Sigmoid colon (tissue), 7 donors: ENCODE results near the gene F2RL2. TPM values are rescaled to one million over a fixed set of nuclear protein-coding genes. Genes with fewer than 3 reads are reported as not detected.

Source experiments
- DNase-seq: peaks from one replicate; pipeline ENCODE4 v3.0.0-alpha.2; 2019
- H3K27ac ChIP-seq, 4 donors: fragments of 200-600 bp; sonication (generic); one replicate each; pipeline ENCODE4 v1.5.1; 2016 to 2019; ENCODE audit warnings: mild to moderate bottlenecking in 1 of 4
- H3K27me3 ChIP-seq, 3 donors: fragments of 200-600 bp; sonication (generic); one replicate each; pipeline ENCODE4 v1.5.1; 2019; ENCODE audit warnings: mild to moderate bottlenecking in 1 of 3
- H3K36me3 ChIP-seq, 4 donors: fragments of 200-600 bp; sonication (generic); one replicate each; pipeline ENCODE4 v1.5.1; 2016 to 2019
- H3K4me1 ChIP-seq, 4 donors: fragments of 200-600 bp; sonication (generic); one replicate each; pipeline ENCODE4 v1.5.1; 2017 to 2019
- H3K4me3 ChIP-seq, 4 donors: fragments of 200-600 bp; sonication (generic); one replicate each; pipeline ENCODE4 v1.5.1; 2017 to 2019; ENCODE audit warnings: mild to moderate bottlenecking in 2 of 4, moderate library complexity in 1 of 4
- H3K9me3 ChIP-seq, 4 donors: fragments of 200-600 bp in 3 of 4; sonication (generic) in 3 of 4; one replicate each; pipeline versions ENCODE4 v1.5.1 to v1.6.1; 2013 to 2019
- EP300 ChIP-seq, 4 donors: sonication (generic); formaldehyde crosslinking; IDR thresholded peaks; one replicate each; pipeline ENCODE4 v1.6.1; 2017; ENCODE audit warnings: antibody characterized with exemption in 4 of 4
- POLR2A ChIP-seq, 2 donors: fragments of 450-650 bp; IDR thresholded peaks; one replicate each; pipeline ENCODE4 v1.6.1; 2016; ENCODE audit warnings: antibody characterized with exemption in 2 of 2, mild to moderate bottlenecking in 2 of 2, moderate library complexity in 2 of 2
- POLR2AphosphoS5 ChIP-seq, 4 donors: sonication (generic); formaldehyde crosslinking; IDR thresholded peaks; one replicate each; pipeline ENCODE4 v1.6.1; 2017; ENCODE audit warnings: antibody characterized with exemption in 4 of 4
- WGBS, 2 donors: extraction: QIAGEN DNeasy Blood & Tissue Kit; methylation state at CpG; one replicate each; pipeline ENCODE4 v1.1.7; 2013; 5-methylcytosine and 5-hydroxymethylcytosine counted together
- intact Hi-C: fragments of 100-400 bp; cut with DNase I; formaldehyde crosslinking; loops from one replicate; pipeline ENCODE4 v1.15.1; 2023
- polyA plus RNA-seq, 3 donors: library from polyadenylated mRNA; stranded (reverse); fragments of 200-250 nt; gene quantifications; one replicate each; pipeline ENCODE4 v1.2.3, GENCODE V29; 2013
- total RNA-seq, 4 donors: library from RNA; depleted of rRNA; stranded (reverse); fragments of >200 nt; gene quantifications; one replicate each; pipeline ENCODE4 v1.1.0, GENCODE V29; 2016
- TF ChIP-seq, protein P1 (sequence below), 4 experiments: fragments of 450-650 bp in 3 of 4; fragments of 200-600 bp in 1 of 4; IDR thresholded peaks; one replicate each; pipeline ENCODE4 v1.5.1; 2016 to 2019; ENCODE audit warnings: antibody characterized with exemption in 4 of 4, mild to moderate bottlenecking in 3 of 4, moderate library complexity in 2 of 4
- donor health status: healthy with polysubstance abuse.
- donor health status: Bipolar disorder and iron deficiency.
- donor health status: healthy.

The F2RL2 gene
- total and polyA plus RNA-seq, 7 donors, result 0.60 to 6.6 (median 2.2) TPM; not detected in 1

DNA sequence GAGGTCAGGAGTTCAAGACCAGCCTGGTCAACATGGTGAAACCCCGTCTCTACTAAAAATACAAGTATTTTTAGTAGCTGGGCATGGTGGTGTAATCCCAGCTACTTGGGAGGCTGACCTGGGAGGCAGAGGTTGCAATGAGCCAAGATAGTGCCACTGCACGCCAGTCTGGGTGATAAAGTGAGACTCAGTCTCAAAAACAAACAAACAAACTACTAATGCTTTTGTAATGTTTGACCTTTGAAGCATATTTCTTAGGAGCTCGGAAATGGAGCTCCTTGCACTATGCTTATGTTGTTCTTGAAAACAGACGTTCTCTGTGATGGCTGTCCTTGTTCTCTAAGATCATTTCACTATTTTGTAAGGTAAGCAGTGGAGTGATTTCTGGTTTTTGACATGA is 6.0 kb downstream of the F2RL2 start:
- Histone ChIP-seq H3K4me3 (no peak overlapping the region), H3K27me3 (no peaks in the 10 kb centered on the region), H3K9me3 (no peaks in the 10 kb centered on the region), H3K4me1 (no peaks in the 10 kb centered on the region), H3K27ac (no peak overlapping the region), H3K36me3 (no peaks in the 10 kb centered on the region)
- intact Hi-C loops, result no loop called here
- TF ChIP-seq POLR2AphosphoS5 (IDR thresholded peaks at IDR 0.05) (no peak), POLR2A (IDR thresholded peaks at IDR 0.05) (no peak), EP300 (IDR thresholded peaks at IDR 0.05) (no peak)
- TF ChIP-seq, protein P1, sequence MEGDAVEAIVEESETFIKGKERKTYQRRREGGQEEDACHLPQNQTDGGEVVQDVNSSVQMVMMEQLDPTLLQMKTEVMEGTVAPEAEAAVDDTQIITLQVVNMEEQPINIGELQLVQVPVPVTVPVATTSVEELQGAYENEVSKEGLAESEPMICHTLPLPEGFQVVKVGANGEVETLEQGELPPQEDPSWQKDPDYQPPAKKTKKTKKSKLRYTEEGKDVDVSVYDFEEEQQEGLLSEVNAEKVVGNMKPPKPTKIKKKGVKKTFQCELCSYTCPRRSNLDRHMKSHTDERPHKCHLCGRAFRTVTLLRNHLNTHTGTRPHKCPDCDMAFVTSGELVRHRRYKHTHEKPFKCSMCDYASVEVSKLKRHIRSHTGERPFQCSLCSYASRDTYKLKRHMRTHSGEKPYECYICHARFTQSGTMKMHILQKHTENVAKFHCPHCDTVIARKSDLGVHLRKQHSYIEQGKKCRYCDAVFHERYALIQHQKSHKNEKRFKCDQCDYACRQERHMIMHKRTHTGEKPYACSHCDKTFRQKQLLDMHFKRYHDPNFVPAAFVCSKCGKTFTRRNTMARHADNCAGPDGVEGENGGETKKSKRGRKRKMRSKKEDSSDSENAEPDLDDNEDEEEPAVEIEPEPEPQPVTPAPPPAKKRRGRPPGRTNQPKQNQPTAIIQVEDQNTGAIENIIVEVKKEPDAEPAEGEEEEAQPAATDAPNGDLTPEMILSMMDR (IDR thresholded peaks at IDR 0.05), result no peak
- DNase-seq, result no peak
- WGBS, 2 donors, result 65 to 86% methylated on average over 4 of the region's 4 CpGs

GRCh38 chr5:76616206-76616605 is 7.0 kb downstream of the F2RL2 start:
- intact Hi-C loops, result no loop called here
- Histone ChIP-seq H3K9me3 (no peaks in the 10 kb centered on the region), H3K27me3 (no peaks in the 10 kb centered on the region), H3K4me3 (no peak overlapping the region), H3K27ac (no peak overlapping the region), H3K36me3 (no peaks in the 10 kb centered on the region), H3K4me1 (no peaks in the 10 kb centered on the region)
- WGBS, 2 donors, result 91% methylated on average over 2 of the region's 2 CpGs
- no peak for DNase-seq
- TF ChIP-seq EP300 (IDR thresholded peaks at IDR 0.05) (no peak), POLR2AphosphoS5 (IDR thresholded peaks at IDR 0.05) (no peak), POLR2A (IDR thresholded peaks at IDR 0.05) (no peak)
- TF ChIP-seq, protein P1 (IDR thresholded peaks at IDR 0.05), result no peak

GRCh38 chr5:76615759-76616158 is 7.4 kb downstream of the F2RL2 start:
- H3K27ac ChIP-seq, result no peak overlapping the region
- TF ChIP-seq POLR2A (IDR thresholded peaks at IDR 0.05) (no peak), POLR2AphosphoS5 (IDR thresholded peaks at IDR 0.05) (no peak), EP300 (IDR thresholded peaks at IDR 0.05) (no peak)
- TF ChIP-seq, protein P1 (IDR thresholded peaks at IDR 0.05), result no peak
- H3K4me1 ChIP-seq, result no peaks in the 10 kb centered on the region
- 88 to 91% methylated on average over 2 of the region's 2 CpGs for WGBS, 2 donors
- no peaks in the 10 kb centered on the region for H3K36me3 ChIP-seq
- no peak overlapping the region for H3K4me3 ChIP-seq
- no peak for DNase-seq
- no peaks in the 10 kb centered on the region for H3K27me3 ChIP-seq
- intact Hi-C loops, result no loop called here
- H3K9me3 ChIP-seq, result no peaks in the 10 kb centered on the region

GRCh38 chr5:76612942-76613341 is 10.3 kb downstream of the F2RL2 start:
- no peak for DNase-seq
- intact Hi-C loops, result no loop called here
- Histone ChIP-seq H3K4me3 (no peak overlapping the region), H3K27ac (no peak overlapping the region), H3K4me1 (no peaks in the 10 kb centered on the region), H3K36me3 (no peaks in the 10 kb centered on the region), H3K9me3 (no peaks in the 10 kb centered on the region), H3K27me3 (no peaks in the 10 kb centered on the region)
- 73 to 79% methylated on average over 5 of the region's 5 CpGs for WGBS, 2 donors
- TF ChIP-seq, protein P1 (IDR thresholded peaks at IDR 0.05), result no peak

- no peaks in the 10 kb centered on the region for H3K36me3 ChIP-seq
- WGBS, 2 donors, result 92 to 95% methylated on average over 1 of the region's 1 CpG
- TF ChIP-seq, protein P1 (IDR thresholded peaks at IDR 0.05), result no peak
- no peak for TF ChIP-seq POLR2A (IDR thresholded peaks at IDR 0.05)
- no peak for TF ChIP-seq EP300 (IDR thresholded peaks at IDR 0.05)
Observed at GRCh38 chr5:76610196-76610595, 13.0 kb downstream of the F2RL2 start.

More at GRCh38 chr5:76610196-76610595, 13.0 kb downstream of the F2RL2 start:
- Histone ChIP-seq H3K27ac (no peak overlapping the region), H3K4me1 (peaks cover 0 to 10% (median 0%) of the 10 kb centered on the region in 4 donors), H3K4me3 (no peak overlapping the region), H3K9me3 (no peaks in the 10 kb centered on the region), H3K27me3 (no peaks in the 10 kb centered on the region)
- intact Hi-C loops, result no loop called here
- DNase-seq, result no peak
